NCI-H2196 (cell line): ENCODE measurements around the gene HOXB3.

Source experiments
- DNase-seq: peaks from one replicate; lab custom pipeline; 2025; ENCODE audit not compliant: unreplicated experiment; lab: John Stamatoyannopoulos, UW

HOXB3 gene

GRCh38 chr17:48588528-48588927 lies 1.5 kb downstream of the HOXB3 start:
- no peak for DNase-seq

- DNase-seq = no peak
Measured at GRCh38 chr17:48588074-48588415, 2.0 kb downstream of the HOXB3 start.

GRCh38 chr17:48587276-48588073 lies 2.6 kb downstream of the HOXB3 start:
- peak; percentile 82 for DNase-seq

GRCh38 chr17:48586355-48587258 lies 3.4 kb downstream of the HOXB3 start:
- peak; percentile 17 for DNase-seq

GRCh38 chr17:48584223-48584741 lies 5.8 kb downstream of the HOXB3 start:
- DNase-seq = no peak

- no peak for DNase-seq
Measured at GRCh38 chr17:48583708-48584222, 6.3 kb downstream of the HOXB3 start.

GRCh38 chr17:48582750-48583069 lies 7.3 kb downstream of the HOXB3 start:
- no peak for DNase-seq

- DNase-seq = no peak
Measured at GRCh38 chr17:48579760-48580554, 10.1 kb downstream of the HOXB3 start.

- no peak for DNase-seq
Measured at GRCh38 chr17:48579471-48579759, 10.6 kb downstream of the HOXB3 start.

GRCh38 chr17:48578616-48579470 lies 11.2 kb downstream of the HOXB3 start:
- no peak for DNase-seq

GRCh38 chr17:48577946-48578615 lies 12.0 kb downstream of the HOXB3 start, which contains the start of gene HOXB4:
HOXB4 (minus strand) TSS chr17:48578350; CDS start chr17:48578319, 31 bp downstream.
- DNase-seq = no peak

GRCh38 chr17:48577330-48577945 lies 12.6 kb downstream of the HOXB3 start:
- DNase-seq = no peak

GRCh38 chr17:48576479-48577309 lies 13.3 kb downstream of the HOXB3 start:
- DNase-seq = no peak

- no peak for DNase-seq
Measured at GRCh38 chr17:48575673-48576478, 14.2 kb downstream of the HOXB3 start.

- no peak for DNase-seq
Measured at GRCh38 chr17:48575066-48575582, 14.9 kb downstream of the HOXB3 start.

GRCh38 chr17:48574505-48575065 lies 15.5 kb downstream of the HOXB3 start:
- DNase-seq = no peak

GRCh38 chr17:48571826-48572417 lies 18.1 kb downstream of the HOXB3 start:
- no peak for DNase-seq
